Prostate gland (tissue), 2 donors: ENCODE measurements around the gene FOXL2.

Experiments
- POLR2A ChIP-seq: fragments of 450-650 bp; IDR thresholded peaks from one replicate; pipeline ENCODE4 v1.6.1; 2016; ENCODE audit warnings: antibody characterized with exemption, mild to moderate bottlenecking
- POLR2AphosphoS5 ChIP-seq: sonication (generic); formaldehyde crosslinking; IDR thresholded peaks from one replicate; pipeline ENCODE4 v1.6.1; 2017; ENCODE audit warnings: antibody characterized with exemption
- TF ChIP-seq, protein P1 (sequence below), 4 experiments: fragments of 200-600 bp in 2 of 4; fragments of 450-650 bp in 2 of 4; sonication (generic) in 2 of 4; IDR thresholded peaks; 1 replicate in 3 of 4; 2 replicates in 1 of 4; pipeline ENCODE4 v1.5.1; 2016 to 2019; ENCODE audit warnings: antibody characterized with exemption in 4 of 4, mild to moderate bottlenecking in 2 of 4, moderate library complexity in 2 of 4

DNA sequence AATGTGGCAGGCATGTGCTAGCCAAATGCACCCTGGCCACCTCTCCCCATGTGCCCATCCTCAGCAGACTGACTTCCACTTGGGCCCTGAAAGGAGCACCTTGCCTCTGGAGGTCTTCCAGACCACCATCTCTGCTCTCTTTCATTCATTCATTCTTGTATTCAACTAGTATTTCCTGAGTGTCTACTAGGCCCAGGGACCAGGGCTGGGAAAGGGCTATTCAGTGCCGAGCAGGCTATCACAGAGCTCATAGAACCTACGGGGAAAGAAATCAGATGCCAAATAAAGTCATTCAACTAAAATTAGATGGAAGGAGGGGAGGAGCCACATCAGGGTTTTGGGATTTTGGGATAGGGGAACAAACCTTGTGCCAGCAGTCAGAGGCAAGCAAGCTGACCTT, 40.2 kb upstream of the FOXL2 start:
- TF ChIP-seq, protein P1, sequence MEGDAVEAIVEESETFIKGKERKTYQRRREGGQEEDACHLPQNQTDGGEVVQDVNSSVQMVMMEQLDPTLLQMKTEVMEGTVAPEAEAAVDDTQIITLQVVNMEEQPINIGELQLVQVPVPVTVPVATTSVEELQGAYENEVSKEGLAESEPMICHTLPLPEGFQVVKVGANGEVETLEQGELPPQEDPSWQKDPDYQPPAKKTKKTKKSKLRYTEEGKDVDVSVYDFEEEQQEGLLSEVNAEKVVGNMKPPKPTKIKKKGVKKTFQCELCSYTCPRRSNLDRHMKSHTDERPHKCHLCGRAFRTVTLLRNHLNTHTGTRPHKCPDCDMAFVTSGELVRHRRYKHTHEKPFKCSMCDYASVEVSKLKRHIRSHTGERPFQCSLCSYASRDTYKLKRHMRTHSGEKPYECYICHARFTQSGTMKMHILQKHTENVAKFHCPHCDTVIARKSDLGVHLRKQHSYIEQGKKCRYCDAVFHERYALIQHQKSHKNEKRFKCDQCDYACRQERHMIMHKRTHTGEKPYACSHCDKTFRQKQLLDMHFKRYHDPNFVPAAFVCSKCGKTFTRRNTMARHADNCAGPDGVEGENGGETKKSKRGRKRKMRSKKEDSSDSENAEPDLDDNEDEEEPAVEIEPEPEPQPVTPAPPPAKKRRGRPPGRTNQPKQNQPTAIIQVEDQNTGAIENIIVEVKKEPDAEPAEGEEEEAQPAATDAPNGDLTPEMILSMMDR (IDR thresholded peaks at IDR 0.05) = no peak
- TF ChIP-seq POLR2A = no peak
- no peak for TF ChIP-seq POLR2AphosphoS5
